Right renal pelvis (tissue), 4 donors: ENCODE data around the gene KCNJ12. TPM values are rescaled to one million over a fixed set of nuclear protein-coding genes. Genes with fewer than 3 reads are reported as not detected.
"Not testable (repeated sequence)": the region's sequence is repeated elsewhere in the genome, so short reads cannot be mapped to it uniquely, and the experiment has no call there.

Experiments
- DNase-seq, 4 donors: peaks; one replicate each; pipeline ENCODE4 v3.0.0-alpha.2; 2013; ENCODE audit warnings: low read depth in 4 of 4, low spot score in 3 of 4, missing footprints in 1 of 4
- polyA plus RNA-seq, 4 donors: library from polyadenylated mRNA; unstranded; fragments of 120-200 nt; gene quantifications; one replicate each; pipeline ENCODE4 v1.2.1, GENCODE V29; 2013; ENCODE audit not compliant: insufficient read length in 4 of 4

KCNJ12 gene
- polyA plus RNA-seq, 4 donors, result 5.7 to 6.7 (median 6.5) TPM

GRCh38 chr17:21436883-21437836 is 61.0 kb downstream of the KCNJ12 start:
- DNase-seq, result not testable (repeated sequence)

DNA sequence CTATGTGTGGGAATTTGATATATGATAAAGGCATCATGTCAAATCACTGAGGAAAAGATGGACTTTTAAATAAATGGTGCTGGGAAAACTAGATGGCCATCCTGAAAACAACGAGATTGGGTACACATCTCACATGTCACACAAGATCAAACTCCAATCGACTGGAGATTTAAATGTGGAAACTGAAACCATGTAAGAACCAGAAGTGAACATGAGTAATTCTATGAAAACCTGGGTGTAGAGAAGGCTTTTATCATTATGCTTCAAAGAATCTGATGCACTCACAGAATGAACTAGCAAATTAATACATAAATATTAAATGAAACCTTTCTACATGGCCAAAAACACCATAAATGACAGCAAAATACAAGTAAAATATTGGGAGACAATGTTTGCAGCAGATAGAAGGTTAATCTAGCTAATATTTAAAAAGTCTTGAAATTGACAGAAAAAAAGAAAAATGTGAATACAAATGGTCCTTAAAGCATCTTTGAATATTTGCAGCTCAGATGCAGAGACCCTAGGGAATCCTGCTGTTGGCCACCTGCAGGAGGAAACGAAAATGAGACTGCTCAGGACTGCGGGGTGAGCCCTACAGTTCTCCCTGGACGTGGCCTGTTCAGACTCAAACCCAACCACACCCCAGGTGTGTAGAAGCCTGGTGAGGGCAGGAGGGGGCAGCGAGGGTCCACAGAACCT is 62.3 kb downstream of the KCNJ12 start:
- not testable (repeated sequence) for DNase-seq

GRCh38 chr17:21439015-21439336 is 62.8 kb downstream of the KCNJ12 start:
- DNase-seq, result not testable (repeated sequence)

DNA sequence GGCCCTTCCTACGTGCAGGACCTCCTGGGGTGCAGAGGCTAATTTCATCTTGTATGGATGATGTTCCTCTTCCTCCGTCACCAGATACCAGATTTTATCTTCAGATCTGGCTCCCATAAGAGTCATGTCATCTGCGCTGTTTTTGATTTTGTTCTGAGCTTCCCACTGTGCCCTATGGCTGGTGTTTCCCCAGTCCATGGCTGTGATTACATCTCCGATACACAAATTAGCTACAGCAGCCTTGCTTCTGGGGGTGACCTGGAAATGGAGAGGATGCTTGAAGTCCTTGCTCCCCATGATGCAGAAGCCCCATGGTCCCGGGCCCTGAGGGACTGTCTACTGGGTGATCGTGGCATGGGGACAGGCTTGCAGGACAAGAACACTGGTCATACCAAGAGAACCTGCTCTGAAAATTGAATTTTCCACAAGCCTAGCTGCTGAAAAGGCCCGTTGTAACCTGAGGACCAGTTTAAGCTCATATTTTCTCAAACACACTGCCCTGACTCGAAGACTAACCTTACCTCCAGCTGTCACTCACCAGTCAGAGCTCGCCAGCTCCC is 69.0 kb downstream of the KCNJ12 start:
- DNase-seq, result no peak

DNA sequence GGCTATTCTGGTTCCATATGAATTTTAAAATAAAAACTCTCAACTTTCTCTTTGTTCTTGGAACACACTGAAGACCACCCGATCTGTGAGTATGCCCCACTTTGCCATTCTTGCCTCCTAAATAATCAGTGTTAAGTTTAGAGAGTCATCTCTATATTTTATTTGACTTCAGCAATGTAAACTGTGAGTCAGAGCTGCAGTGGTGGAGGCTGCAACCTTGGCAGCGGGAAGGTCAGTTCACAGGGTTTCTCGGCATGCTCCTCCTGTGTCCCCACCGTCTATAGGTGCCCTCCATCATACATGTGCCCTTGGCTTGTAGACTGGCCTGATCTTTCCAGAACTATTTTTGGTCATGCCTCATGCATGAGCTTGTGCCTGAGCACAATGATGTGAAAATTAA is 71.4 kb downstream of the KCNJ12 start:
- not testable (repeated sequence) for DNase-seq

- DNase-seq, result not testable (repeated sequence)
Observed at GRCh38 chr17:21449891-21450290, 73.7 kb downstream of the KCNJ12 start.

- DNase-seq, result no peak
Observed at GRCh38 chr17:21451975-21452374, 75.8 kb downstream of the KCNJ12 start.

GRCh38 chr17:21452377-21453143 is 76.4 kb downstream of the KCNJ12 start:
- DNase-seq, result peak in 2 of 4 donors; percentile 44 to 50

- DNase-seq, result no peak
Observed at GRCh38 chr17:21453144-21453898, 77.2 kb downstream of the KCNJ12 start.

- not testable (repeated sequence) for DNase-seq
Observed at GRCh38 chr17:21454006-21454405, 77.8 kb downstream of the KCNJ12 start.

DNA sequence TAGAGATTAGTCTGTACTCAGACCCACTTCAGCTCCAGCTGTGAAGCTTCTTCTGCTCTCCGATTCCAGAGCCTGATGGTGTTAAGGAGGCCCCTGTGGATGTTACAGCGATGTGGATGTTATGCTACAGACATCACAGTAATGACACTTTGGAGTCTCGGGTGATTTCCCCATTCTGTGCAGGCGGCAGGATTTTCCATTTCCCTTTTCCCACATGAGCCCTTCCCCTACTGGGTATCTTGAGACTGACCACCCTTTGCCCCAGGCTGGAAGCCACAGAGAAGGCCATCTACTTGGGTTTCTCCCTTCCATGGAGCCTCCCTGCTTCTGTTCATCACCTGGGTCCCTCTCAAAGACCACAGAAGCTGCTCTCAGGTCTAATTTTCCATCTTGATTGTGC is 78.3 kb downstream of the KCNJ12 start:
- DNase-seq, result no peak

DNA sequence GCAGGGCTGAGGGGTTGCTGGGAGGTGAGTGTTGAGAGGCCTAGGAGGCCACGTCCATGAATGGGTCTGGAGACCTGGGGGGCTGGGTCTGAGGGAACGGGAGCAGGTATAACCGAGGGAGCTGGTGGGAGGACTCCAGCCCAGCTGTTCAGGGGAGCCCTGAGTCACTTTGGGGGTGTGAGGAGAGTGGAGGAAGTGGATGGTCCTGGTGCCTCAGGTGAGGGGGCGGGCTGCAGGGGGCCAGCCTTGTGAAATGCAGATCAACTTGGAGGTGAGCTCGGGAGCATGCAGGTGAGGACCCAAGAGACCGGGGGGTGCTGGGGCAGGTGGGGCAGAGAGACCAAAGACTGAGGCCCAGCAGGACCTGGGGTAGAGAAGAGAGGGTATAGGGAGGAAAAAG is 79.6 kb downstream of the KCNJ12 start:
- no peak for DNase-seq

DNA sequence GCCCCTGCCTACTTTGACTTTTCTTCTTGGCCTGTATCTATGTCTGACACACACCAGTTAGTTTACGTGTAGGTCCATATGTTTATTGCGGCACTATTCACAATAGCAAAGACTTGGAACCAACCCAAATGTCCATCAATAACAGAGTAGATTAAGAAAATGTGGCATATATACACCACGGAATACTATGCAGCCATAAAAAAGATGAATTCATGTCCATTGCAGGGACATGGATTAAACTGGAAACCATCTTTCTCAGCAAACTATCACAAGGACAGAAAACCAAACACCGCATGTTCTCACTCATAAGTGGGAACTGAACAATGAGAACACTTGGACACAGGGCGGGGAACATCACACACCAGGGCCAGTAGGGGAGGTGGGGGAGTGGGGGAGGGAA is 80.3 kb downstream of the KCNJ12 start:
- not testable (repeated sequence) for DNase-seq

GRCh38 chr17:21457051-21458026 is 81.2 kb downstream of the KCNJ12 start:
- peak; percentile 57 to 81 (median 70) for DNase-seq

DNA sequence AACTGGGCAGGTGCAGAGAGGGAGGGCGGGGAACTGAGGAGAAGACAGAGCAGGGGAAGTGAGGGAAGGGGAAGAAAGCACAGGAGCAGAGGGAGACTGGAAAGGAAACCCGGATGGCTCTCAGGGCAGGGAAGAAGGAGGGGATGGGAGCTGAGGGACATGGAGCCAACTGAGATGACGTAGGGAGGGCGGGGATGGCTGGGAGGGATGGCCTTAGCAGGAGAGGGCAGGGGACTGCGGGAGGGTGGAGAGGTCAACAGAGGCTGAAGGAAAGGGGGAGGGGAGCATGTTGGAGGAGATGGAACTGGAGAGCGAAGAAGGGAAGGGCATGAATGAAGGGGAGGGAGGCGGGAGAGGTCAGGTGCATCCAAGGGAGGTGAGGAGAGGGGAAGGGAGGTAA is 81.9 kb downstream of the KCNJ12 start:
- DNase-seq, result no peak

DNA sequence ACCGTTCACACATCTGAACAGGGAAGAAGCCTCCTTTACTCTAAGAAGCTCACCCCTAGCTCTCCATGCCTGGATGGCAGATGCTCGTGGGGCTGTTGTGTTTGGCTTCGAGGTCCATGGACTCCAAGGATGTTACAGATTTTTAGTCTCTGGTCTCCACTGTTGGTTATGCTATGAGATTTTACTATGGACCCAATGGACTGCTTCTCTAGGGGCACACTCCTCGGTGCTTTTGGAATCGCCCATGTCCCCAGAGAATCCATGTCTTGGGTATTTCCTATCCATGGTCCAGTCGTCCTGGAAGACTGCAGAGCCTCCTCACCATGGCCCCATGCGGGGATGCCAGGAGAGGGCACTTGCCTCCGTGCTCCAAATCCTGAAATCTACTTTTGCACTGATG is 83.4 kb downstream of the KCNJ12 start:
- DNase-seq, result no peak

DNA sequence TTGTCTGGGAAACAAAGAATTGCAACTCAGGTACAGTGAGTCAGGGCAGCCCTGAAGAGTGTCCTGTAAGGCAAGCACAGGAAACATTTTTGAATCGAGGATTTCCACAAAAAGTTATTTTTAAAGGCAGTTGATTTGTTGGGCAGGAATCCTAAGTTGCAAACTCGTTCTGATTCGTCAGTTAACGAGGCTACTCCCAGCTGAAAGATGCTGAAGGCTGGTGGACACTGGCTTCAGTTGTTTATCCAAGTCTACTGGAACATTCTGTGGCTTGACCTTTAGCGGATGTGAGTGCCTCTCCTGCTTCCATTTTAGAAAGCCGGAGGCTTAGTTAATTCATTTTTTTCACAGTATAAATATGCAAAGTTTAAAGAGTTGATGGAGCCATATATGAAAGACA is 84.2 kb downstream of the KCNJ12 start:
- DNase-seq, result no peak

DNA sequence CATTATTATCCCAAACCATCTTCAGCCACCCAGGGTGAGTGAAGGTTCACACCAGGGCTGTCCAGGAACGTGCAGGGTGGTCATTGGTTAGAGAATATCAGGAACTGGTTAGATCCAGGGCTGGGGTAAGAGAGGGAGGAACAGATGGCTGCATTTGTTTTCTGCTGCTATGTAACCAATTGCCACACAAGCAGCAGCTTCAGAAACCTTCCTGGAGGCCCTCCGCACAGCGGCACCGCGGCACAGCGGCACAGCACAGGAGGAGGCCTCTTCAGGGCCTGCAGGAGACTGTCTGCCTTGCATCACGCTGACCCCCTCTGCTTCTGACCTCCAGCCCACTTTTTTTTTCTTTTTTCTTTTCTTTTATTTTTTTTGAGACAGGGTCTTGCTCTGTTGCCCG is 86.1 kb downstream of the KCNJ12 start:
- DNase-seq, result no peak

GRCh38 chr17:21463204-21463661 is 87.1 kb downstream of the KCNJ12 start:
- DNase-seq, result no peak
